OCI-M2 (cell line): ENCODE measurements around the gene UBE2E2.

Source experiments
- DNase-seq: peaks from one replicate; lab custom pipeline; 2025; ENCODE audit not compliant: unreplicated experiment; lab: John Stamatoyannopoulos, UW

UBE2E2 gene

DNA sequence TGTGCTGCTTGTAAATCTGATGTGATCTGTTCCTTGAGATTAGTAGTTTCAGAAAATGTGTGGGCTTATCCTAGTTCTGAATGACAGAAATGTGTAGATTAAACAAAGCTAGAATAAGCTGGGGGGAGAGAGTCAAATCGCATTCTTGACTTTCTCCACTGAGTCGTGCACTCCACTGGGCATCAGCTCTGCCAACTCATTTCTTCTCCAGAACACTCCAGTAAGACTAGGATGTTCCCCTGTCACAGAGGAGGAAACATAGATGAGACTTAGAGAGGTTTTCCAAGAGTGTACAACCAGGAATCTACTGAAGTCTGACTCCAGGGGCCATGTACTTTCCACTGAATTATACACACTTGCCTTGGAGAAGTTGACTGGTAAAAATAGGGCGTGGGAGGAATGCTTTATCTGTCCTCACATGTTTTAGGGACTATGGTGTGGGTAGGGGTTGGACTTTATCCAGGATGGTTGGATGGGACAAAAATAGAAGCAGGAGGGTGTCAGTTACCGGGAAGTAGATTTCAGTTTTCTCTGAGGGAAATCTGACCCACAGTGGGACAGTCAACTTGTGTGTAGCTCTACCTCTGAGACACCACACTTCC is 298.2 kb downstream of the UBE2E2 start:
- no peak for DNase-seq

DNA sequence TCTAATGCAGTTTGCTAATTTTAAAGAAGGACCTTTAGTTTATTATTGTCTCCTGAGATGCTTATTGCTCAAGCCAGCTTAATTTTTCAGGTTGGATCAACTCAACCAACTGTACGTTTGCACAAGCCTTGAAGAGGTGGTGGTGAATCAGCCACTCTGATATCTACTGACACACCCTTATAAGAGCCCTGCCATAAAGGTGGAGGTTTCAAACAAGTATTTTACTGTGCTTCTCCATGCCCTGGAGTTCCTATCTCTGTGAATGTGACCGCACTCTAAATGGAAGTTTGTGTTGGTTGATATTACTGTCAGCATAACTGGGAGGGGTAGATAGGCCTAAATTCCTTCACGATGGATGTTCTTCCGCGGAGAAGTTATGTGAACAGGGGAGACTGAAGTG is 305.3 kb downstream of the UBE2E2 start:
- DNase-seq, result no peak

DNA sequence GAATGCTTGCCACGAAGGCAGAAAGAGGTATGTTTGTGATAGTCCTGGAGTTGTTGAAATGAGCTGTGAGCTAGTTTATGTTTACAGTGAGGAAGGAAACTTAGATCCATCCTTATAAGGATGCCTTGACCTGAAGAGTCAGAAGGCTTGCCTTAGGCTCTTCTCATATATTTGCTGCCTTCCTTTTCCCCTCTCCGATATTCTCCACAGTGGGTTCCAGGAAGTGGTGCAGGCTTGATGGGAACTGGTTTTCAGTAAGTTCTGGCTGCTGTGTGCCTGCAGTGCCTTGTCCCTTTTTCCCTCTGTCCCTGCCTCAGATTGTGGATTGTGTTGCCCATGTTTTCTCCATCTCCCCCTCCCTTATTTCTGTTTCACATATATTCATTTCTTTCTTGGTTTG is 315.3 kb downstream of the UBE2E2 start:
- DNase-seq, result no peak

DNA sequence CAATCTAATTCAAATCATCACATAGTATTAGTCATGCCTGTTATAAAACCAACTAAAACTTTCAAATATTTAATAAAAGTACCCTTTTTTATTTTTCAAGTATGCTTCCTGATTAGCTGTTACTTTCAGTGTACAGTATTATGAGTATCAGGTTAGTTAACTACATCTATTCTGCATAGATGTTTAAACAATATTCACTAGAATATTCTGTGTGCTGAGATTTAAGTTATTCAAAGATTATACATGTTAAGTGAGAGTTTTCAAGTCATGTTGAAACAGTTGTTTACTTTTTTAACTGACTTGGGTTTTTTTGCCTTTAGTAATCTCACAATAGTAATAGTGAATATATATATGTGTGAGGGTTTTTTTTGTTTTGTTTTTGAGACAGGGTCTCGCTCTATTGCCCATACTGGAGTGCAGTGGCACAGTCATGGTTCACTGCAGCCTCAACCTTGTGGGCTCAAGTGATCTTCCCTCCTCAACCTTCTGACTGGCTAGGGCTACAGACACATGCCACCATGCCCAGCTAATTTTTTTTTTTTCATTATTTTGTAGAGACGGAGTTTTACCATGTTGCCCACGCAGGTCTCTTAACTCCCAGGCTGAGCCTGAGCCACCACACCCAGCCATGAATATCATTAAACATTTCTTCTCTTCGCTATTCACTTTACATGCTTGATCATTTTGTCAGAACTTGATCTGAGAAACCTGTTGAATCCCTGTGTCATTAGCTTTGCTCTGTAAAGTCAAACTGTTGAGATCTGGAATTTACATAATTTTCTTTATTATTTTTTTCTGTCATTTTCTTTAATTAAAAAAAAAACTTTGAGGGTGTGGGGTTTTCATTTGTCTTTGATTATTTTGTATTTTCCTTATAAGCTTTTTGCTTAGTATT is 316.4 kb downstream of the UBE2E2 start:
- no peak for DNase-seq

DNA sequence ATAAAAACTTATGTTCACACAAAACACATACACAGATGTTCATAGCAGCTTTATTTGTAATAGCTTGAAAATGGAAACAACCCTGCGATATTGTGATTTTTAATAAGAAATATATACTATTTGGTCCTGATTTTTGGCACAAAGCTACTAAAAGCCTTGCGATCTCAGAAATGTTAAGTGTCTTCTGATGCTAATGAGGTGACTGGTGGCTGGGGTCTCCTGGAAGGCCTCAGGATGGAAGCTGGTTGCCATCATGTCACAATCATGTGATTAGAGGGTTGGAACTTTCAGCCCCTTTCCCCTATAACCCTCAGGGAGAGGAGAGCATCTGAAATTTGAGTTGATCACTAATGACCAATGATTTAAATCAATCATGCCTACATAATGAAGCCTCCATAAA is 324.2 kb downstream of the UBE2E2 start:
- no peak for DNase-seq

DNA sequence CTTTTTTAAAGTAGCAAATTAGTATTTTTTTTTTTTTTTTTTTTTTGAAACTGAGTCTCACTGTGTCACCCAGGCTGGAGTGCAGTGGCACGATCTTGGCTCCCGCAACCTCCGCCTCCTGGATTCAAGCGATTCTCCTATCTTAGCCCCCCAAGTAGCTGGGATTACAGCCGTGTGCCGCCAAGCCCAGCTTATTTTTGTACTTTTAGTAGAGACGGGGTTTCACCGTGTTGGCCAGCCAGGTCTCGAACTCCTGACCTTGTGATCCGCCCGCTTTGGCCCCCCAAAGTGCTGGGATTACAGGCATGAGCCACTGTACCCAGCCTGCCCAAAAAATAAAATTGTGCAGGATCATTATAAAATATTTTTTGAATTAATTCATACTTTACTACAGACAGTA is 330.5 kb downstream of the UBE2E2 start:
- no peak for DNase-seq

DNA sequence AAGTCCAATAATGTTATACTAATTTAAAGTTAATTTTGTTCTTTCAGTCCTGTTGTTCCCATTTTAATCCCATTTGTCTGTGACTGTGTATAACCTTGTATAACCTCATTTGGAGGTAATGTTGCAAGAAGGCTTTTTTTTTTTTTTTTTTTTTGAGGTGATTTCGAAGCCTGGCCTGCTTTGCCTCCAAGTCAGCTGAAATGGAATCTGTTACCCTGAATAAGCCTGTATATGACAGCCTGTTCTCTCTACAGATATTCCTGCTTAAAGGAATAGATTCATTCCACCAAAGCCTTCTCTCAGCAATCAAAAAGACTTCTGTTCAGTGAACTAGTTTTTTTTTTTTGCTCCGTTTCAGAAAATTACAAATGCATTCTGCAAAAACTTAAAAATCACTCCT is 330.9 kb downstream of the UBE2E2 start:
- no peak for DNase-seq

DNA sequence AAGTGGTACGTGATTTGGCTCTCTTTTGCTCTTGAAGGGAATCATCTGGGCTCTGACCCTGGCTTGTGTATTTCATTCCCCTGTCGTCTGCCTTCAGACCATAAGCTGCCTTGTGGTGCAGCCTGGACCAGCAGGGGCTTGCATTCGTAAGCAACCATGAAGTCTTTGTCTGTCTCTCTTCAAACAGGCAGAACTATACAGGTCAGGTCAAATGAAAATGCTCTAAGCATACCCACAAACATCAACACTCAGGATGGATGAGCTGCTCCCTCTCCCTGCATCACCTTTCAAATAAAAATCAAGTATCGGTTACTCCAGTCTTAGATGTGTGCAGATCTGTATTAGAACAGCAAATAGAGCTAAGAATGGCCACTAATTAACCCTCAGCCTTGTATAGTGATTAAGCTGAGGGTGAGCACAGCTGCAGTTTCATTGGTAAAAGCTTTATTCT is 334.0 kb downstream of the UBE2E2 start:
- DNase-seq, result no peak

DNA sequence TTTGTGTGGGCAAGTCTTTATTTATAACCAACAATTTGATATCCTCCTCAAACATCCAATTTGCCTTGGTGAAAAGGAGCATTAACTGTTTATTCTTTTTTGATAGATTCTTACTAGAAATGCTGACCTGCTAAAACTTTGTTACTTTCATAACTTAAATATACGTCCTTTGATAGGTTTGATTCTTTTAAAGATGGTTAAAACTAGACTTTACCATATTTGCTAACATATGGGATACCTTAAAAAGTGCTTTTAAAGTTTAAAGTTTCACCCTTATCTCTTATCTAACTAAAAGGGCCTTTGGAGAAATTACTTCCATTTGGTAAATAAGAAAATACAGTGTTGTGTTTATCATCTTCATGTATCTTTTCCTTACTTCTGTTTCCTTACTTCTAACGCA is 336.1 kb downstream of the UBE2E2 start:
- no peak for DNase-seq

DNA sequence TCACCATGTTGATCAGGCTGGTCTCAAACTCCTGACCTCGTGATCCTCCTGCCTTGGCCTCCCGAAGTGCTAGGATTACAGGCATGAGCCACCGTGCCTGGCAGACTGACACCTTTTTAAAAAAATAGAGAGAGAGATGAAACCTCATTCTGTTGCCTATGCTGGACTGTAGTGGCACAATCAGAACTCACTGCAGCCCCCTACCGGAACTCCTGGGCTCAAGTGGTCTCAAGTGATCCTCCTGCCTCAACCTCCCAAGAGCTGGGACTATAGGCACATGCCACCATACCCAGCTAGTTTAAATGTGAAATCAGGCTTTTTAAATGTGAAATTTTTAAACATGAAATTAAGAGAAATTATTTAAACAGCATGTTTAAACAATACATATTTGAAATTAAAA is 337.5 kb downstream of the UBE2E2 start:
- DNase-seq, result no peak

DNA sequence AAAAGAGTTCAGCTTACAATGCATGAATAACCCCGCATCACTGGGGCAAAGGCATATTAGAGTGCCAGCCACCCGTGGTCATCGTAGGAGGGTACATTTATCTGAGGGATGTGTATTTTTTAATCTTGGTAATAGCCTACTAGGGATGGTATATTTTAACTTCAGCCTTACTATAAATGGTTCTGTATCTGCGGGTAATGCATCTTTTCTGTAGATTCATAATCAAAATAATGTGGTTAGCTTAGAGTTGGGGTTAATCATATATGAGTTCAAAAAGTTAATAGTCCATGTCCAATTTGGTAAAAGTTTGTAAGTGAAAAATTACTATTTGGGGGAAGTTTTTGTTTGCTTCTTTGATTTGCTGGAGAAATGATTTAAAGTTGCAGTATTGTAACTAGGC is 339.0 kb downstream of the UBE2E2 start:
- DNase-seq, result no peak

DNA sequence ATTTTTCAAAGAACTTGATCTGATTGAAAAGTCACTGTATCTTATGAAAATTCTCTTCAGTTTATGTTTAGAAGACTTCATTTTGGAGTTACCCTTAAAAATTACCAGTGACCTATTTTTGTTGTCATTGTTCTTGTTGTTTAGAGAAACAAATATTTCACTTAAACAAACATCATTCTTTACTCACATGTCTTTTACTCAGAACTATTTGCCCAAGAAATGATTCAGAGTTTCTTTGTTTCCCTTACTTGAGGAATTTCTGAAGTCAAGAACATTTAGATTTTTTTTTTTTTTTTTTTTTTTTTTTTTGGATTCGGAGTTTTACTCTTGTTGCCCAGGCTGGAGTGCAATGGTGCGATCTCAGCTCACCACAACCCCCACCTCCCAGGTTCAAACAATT is 343.1 kb downstream of the UBE2E2 start:
- DNase-seq, result no peak

DNA sequence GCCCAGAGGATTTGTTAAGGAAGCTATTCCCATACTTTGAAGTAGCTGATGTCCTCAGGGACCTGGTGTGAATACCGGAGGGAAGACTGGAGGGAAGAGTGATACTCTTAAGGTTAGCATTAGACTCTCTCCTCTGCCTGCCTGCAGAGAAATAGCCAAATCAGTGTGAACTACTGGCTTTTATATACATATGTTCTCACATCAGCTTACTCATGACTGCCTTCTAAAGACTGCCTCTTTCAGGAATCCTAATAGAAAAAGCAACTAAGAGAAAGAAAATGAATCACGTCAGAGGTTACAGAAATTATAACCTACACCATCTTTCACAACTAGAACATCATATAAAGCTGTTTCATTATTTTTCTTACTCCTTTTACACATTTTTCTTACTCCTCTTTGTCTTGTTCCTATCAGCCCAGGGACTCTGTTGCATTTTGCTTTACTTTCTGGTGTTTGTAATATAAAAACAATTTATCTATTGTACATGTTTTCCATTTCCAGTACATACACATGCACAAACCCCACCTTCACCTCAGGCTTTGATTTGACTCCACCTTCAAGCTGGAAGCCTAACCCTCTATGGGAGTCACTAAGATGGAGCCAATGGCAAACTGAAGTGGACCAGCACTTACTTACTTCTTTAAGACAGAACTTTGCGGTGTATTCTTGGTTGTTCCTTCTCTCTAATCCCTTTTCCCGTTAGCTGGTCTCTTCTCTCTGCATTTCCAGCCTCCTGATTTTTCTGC is 345.0 kb downstream of the UBE2E2 start:
- DNase-seq, result no peak

DNA sequence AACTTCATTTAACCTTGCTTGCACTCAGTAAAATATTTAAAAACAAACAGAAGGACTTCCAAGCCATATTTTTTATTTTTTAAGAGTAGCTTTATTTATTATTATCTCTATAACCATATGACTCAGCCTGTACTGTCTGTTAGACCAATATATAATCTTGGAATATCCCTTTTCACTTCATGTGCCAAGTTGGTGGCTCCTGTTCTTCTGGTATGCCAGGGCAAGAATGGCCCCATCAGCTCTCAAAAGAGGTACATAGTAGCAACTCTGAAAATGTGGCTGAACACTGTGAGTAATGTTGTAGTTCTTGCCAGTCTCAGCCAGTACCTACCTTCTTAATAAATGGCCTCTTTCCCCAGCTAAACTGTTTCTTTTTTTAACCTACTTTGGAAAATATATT is 345.6 kb downstream of the UBE2E2 start:
- DNase-seq, result no peak

DNA sequence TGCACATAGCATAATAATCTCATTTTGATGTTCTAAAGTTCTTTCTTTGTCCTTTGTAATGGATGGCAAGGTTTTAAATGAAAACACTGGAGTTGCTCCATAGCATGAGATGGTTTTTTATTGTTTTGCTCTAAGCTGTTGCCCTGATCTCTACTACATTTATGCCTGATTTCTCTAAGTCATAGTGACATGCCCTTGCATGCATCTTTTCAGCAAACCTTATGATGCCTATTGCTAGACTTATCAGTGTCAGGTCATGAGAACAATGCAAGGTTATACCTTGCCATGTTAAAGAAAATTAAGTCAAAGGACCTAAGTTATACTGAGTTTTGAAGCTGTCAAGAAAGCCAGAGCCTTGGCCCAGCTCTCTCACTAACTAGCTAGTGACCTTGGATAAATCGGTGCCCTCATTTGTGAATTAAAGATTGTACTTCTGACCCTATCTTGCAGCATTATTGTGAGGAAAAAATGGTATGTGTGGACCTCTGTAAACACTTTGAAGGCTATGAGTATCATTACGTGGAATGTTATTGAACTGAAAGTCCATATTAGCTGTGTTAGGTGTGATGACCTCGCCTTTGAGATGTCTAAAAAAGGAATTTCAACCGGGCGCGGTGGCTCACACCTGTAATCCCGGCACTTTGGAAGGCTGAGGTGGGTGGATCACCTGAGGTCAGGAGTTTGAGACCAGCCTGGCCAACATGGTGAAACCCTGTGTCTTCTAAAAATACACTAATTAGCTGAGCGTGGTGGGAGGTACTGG is 346.2 kb downstream of the UBE2E2 start:
- no peak for DNase-seq

DNA sequence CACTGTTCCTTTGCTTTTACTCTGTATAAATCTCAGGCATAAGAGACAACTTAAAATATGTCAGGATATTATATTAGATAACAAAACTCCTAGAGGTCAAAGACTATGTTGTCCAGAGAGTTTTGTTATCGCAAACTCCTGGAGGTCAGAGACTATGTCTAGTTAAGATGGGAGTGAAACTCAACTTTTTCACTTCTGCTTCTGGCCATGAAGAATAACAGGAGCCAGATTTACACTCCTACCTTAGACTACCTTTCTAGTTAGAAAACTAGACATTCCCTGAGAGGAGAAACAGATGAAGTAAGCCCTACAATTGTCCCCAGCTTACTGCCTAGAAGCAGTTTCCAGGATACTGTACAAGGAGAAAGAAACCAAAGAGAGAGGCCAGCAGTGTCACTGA is 347.3 kb downstream of the UBE2E2 start:
- DNase-seq, result no peak

DNA sequence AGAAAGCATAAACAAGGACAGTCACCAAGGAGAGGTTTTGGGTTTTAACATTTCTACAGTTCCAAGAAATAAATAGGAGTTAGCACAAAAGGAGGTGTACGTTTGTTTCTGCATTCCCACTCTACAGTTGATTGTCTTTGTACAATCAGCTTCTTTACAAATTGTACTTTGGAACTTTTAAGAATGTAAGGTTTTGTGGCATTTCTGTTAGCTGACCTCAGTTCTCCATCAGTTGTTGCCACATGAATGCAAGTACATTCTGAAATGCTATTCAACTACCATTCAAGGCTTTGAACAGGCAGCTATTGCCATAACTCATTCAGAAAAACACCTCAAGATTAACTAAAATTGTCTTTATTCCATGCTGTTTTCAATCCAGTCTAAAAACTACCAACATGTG is 349.4 kb downstream of the UBE2E2 start:
- no peak for DNase-seq

DNA sequence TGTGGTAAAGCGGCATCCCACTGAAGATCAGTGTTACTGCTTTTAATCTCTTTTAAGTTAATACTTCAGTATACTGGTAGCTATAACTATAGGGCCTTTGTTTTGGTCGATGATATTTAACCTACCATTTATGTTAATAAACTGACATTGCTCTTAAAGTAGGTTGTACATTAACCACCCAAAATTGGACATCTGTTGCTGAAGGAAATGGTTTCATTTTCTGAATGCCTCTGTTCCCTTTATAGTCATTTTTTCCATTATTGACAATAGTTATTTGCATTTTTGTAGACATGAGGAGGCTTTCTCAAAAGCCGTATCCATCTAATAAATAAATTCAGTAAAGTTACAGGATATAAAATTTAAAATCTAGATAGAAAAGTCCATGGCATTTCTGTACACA is 350.2 kb downstream of the UBE2E2 start:
- DNase-seq, result no peak

DNA sequence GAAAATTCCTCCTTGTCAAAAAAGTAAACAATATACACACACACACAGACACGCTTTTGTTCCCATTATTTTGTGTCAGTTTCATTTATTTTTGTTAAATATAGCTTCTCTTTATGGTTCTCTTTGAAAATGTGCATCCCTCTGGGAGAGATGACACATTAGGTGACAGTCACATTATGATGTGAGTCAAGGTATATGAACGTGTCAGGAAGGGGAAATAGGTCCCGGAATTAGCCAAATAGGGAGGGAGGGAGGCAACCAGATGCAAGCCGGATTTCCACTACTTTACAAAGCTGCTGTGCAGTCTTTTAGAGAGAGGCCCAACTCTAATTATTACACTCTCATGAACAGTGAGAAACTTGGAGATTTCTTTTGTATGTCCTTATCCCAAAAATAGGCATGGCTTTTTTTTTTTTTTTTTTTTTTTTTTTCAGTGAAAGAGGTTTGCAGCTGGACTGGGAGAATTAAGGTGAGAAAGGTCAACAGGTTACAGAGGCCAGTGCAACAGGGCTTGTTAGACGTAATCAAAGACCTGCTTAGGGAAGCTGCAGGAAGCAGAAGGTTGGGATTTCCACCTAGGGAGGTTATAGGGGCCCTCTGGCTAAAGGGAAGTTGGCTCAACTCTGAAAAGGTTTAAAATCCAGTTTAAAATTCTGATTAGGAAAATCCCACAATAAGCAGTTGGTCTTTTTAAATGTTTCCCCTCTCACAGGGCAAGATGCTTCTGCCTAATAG is 362.1 kb downstream of the UBE2E2 start:
- DNase-seq, result no peak

DNA sequence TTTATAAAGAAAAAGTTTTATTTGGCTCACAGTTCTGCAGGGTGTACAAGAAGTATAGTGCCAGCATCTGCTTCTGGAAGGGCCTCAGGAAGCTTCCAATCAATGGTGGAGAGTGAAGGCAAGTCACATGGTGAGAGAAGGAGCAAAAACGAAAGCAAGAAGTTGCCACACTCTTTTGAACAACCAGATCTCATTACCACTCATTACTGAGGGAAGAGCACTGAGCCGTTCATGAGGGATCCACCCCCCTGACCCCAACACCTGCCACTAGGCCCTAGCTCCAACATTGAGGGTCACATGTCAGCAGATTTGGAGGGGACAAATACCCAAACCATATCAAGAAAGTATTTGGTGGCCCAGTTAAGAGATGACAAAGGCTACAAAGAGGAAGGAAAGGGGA is 363.4 kb downstream of the UBE2E2 start:
- DNase-seq, result no peak

DNA sequence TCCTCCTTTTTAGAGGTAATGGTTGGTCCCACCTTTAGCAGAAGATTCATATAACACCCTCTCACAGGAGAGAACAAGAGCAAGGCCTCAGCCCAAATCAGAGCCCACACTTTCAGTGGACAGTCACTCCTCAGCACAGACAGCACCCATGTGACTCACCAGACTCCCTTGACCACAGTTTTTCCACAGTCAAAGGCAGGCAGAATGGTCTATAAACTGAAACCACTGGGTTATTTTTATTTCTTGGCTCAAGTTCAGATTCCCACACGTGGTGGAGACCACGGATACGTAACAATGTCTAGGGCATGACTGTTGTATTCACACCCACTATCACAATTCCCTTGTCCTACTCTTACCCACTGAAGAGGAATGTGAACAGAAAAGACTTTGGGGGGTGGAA is 364.8 kb downstream of the UBE2E2 start:
- DNase-seq, result no peak
